Colonic mucosa (tissue), 4 donors: Measurements from ENCODE around the gene SLC22A14. TPM values are rescaled to one million over a fixed set of nuclear protein-coding genes. Genes with fewer than 3 reads are reported as not detected.

ENCODE experiments used
- DNase-seq: peaks from one replicate; pipeline ENCODE4 v3.0.0-alpha.2; 2020
- H3K27ac ChIP-seq: fragments of 200-600 bp; one replicate; pipeline ENCODE4 v1.8.0; 2021
- H3K27me3 ChIP-seq: fragments of 200-600 bp; one replicate; pipeline ENCODE4 v1.8.0; 2021
- H3K36me3 ChIP-seq: fragments of 200-600 bp; one replicate; pipeline ENCODE4 v1.8.0; 2021
- H3K4me1 ChIP-seq: fragments of 200-600 bp; one replicate; pipeline ENCODE4 v1.8.0; 2021; ENCODE audit warnings: mild to moderate bottlenecking
- H3K4me3 ChIP-seq: fragments of 200-600 bp; one replicate; pipeline ENCODE4 v1.8.0; 2021
- H3K9ac ChIP-seq, 2 donors: one replicate each; pipeline ENCODE4 v1.7.0; 2013; ENCODE audit warnings: control low read depth in 2 of 2, low read depth in 2 of 2, low read length in 2 of 2
- H3K9me3 ChIP-seq: fragments of 200-600 bp; one replicate; pipeline ENCODE4 v1.8.0; 2021
- intact Hi-C: fragments of 100-400 bp; cut with DNase I; formaldehyde crosslinking; loops from one replicate; pipeline ENCODE4 v1.14.1; 2022
- total RNA-seq, 2 donors: library from RNA; stranded (reverse); fragmentation: NEBNext Ultra II Directional in 1 of 2; extraction: Animal tissue kit (Norgen Biotek cat#: 25700) in 1 of 2; gene quantifications; one replicate each; pipeline ENCODE4 v1.2.1, GENCODE V29; 2021
- TF ChIP-seq, protein P1 (sequence below): fragments of 200-600 bp; IDR thresholded peaks from one replicate; pipeline ENCODE4 v1.8.0; 2022; ENCODE audit warnings: antibody characterized with exemption, mild to moderate bottlenecking
- donor health status: healthy.
- donor health status: DM: no; HTN: no; CAD: no.
- donor health status: DM: no; HTN: no; CAD: no.

SLC22A14 gene
- total RNA-seq, 2 donors from 2014 or later, result 0.11 to 0.44 TPM

- TF ChIP-seq, protein P1, sequence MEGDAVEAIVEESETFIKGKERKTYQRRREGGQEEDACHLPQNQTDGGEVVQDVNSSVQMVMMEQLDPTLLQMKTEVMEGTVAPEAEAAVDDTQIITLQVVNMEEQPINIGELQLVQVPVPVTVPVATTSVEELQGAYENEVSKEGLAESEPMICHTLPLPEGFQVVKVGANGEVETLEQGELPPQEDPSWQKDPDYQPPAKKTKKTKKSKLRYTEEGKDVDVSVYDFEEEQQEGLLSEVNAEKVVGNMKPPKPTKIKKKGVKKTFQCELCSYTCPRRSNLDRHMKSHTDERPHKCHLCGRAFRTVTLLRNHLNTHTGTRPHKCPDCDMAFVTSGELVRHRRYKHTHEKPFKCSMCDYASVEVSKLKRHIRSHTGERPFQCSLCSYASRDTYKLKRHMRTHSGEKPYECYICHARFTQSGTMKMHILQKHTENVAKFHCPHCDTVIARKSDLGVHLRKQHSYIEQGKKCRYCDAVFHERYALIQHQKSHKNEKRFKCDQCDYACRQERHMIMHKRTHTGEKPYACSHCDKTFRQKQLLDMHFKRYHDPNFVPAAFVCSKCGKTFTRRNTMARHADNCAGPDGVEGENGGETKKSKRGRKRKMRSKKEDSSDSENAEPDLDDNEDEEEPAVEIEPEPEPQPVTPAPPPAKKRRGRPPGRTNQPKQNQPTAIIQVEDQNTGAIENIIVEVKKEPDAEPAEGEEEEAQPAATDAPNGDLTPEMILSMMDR, result no peak
- H3K9me3 ChIP-seq, result no peaks in the 10 kb centered on the region
- no peak for DNase-seq
- no peaks in the 10 kb centered on the region for H3K4me1 ChIP-seq
- no peak overlapping the region for H3K27ac ChIP-seq
- intact Hi-C loops, result loop anchor here (5.0 kb wide), 1 partner anchor 111 kb away; no protein-coding TSS in a partner anchor
- no peaks in the 10 kb centered on the region for H3K36me3 ChIP-seq
- H3K4me3 ChIP-seq, result no peak overlapping the region
- H3K27me3 ChIP-seq, result no peaks in the 10 kb centered on the region
- no peak overlapping the region for H3K9ac ChIP-seq
Measured at GRCh38 chr3:38366082-38366481, 84.0 kb downstream of the SLC22A14 start.

DNA sequence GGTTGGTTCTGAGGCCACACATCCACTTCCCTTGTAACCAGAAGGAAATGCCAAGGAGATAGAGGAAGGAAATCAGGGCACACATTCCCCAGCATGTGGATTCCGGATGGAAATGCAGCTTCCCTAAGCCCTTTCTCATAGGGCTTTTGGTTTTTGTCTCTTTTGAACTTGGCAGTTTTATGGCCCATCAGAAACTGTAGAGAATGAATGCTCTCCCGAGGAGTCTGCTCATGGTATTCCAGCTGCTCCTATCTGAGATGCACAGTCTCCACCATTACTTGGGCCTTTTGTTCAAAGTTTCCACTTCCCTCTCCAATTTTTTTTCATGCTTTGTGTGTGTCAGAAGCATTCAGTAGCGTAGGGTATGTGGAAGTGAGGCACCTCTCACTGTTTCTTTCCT lies 85.7 kb downstream of the SLC22A14 start:
- Histone ChIP-seq H3K27me3 (no peaks in the 10 kb centered on the region), H3K4me3 (no peak overlapping the region), H3K9ac (no peak overlapping the region), H3K9me3 (no peaks in the 10 kb centered on the region), H3K4me1 (no peaks in the 10 kb centered on the region), H3K27ac (no peak overlapping the region), H3K36me3 (no peaks in the 10 kb centered on the region)
- TF ChIP-seq, protein P1, result no peak
- intact Hi-C loops, result loop anchor here (5.0 kb wide), 1 partner anchor 110 kb away; no protein-coding TSS in a partner anchor
- no peak for DNase-seq

Other genes with a start within 250 kb of the SLC22A14 start
- gene DLEC1, start 243.1 kb upstream of the SLC22A14 start, total RNA-seq, result under 1 TPM; 0.52 to 0.56 TPM
- 100 to 1,000 TPM; 135 to 167 TPM for gene ACAA1, start 145.2 kb upstream of the SLC22A14 start, total RNA-seq
- 10 to 100 TPM; 69.5 to 70.4 TPM for gene MYD88, start 143.6 kb upstream of the SLC22A14 start, total RNA-seq
- 10 to 100 TPM; 32.0 to 57.3 TPM for gene OXSR1, start 116.8 kb upstream of the SLC22A14 start, total RNA-seq
- 1 to 10 TPM in 1 of 2 donors, under 1 TPM in 1; 0.27 to 1.1 TPM for gene SLC22A13, start 16.5 kb upstream of the SLC22A14 start, total RNA-seq
- gene XYLB, start 64.5 kb downstream of the SLC22A14 start, total RNA-seq, result 10 to 100 TPM; 13.4 to 17.4 TPM
- 1 to 10 TPM; 5.4 to 6.4 TPM for gene ACVR2B, start 171.6 kb downstream of the SLC22A14 start, total RNA-seq
- 10 to 100 TPM in 1 of 2 donors, 1 to 10 TPM in 1; 6.1 to 12.0 TPM for gene EXOG, start 214.0 kb downstream of the SLC22A14 start, total RNA-seq